ENCODE measurements around the gene P2RY14. TPM values are rescaled to one million over a fixed set of nuclear protein-coding genes. Genes with fewer than 3 reads are reported as not detected.

P2RY14 gene
- total RNA-seq, 1 donor from 2014 or later: 0.60 TPM

DNA sequence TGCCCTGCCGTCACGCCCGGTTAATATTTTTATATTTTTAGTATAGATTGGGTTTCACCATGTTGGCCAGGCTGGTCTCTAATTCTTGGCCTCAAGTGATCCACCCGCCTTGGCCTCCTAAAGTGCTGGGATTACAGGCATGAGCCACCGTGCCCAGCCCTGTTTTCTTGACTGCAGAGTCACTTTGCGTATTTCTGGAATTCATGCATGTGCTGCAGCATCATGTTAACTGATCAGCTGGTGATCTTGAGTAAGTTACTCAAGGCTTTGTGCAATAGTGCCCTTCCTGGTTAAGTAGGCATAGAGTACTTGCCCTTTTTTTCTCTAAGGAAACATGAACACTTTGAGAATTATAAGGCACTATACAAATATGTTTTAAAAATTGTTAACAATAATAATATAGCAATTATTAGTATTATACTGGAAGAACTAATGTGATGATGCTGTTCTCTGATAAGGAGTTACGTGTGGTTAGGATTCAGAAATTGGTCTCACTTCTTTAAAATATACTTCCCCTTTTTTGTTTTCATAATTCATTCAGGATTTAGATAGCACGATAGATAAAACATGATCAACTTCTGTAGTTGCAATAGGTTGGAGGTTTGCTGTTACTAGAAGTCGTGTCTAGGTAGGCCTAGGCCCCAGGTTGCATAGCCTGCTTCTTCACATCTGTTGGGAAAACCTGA, 108.9 kb downstream of the P2RY14 start:
- TF ChIP-seq, protein P1, sequence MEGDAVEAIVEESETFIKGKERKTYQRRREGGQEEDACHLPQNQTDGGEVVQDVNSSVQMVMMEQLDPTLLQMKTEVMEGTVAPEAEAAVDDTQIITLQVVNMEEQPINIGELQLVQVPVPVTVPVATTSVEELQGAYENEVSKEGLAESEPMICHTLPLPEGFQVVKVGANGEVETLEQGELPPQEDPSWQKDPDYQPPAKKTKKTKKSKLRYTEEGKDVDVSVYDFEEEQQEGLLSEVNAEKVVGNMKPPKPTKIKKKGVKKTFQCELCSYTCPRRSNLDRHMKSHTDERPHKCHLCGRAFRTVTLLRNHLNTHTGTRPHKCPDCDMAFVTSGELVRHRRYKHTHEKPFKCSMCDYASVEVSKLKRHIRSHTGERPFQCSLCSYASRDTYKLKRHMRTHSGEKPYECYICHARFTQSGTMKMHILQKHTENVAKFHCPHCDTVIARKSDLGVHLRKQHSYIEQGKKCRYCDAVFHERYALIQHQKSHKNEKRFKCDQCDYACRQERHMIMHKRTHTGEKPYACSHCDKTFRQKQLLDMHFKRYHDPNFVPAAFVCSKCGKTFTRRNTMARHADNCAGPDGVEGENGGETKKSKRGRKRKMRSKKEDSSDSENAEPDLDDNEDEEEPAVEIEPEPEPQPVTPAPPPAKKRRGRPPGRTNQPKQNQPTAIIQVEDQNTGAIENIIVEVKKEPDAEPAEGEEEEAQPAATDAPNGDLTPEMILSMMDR (conservative IDR thresholded peaks at IDR 0.05): no peak
- DNase-seq (ENCODE audit: extremely low spot score, unreplicated experiment): no peak
- no peaks in the 10 kb centered on the region for H3K9me3 Mint-ChIP-seq
- H3K4me3 Mint-ChIP-seq: no peak overlapping the region
- H3K27ac Mint-ChIP-seq: no peak overlapping the region
- no peaks in the 10 kb centered on the region for H3K4me1 Mint-ChIP-seq (ENCODE audit: unreplicated experiment)
- peaks cover 5% of the 10 kb centered on the region for H3K36me3 Mint-ChIP-seq
- H3K27me3 Mint-ChIP-seq: no peaks in the 10 kb centered on the region

DNA sequence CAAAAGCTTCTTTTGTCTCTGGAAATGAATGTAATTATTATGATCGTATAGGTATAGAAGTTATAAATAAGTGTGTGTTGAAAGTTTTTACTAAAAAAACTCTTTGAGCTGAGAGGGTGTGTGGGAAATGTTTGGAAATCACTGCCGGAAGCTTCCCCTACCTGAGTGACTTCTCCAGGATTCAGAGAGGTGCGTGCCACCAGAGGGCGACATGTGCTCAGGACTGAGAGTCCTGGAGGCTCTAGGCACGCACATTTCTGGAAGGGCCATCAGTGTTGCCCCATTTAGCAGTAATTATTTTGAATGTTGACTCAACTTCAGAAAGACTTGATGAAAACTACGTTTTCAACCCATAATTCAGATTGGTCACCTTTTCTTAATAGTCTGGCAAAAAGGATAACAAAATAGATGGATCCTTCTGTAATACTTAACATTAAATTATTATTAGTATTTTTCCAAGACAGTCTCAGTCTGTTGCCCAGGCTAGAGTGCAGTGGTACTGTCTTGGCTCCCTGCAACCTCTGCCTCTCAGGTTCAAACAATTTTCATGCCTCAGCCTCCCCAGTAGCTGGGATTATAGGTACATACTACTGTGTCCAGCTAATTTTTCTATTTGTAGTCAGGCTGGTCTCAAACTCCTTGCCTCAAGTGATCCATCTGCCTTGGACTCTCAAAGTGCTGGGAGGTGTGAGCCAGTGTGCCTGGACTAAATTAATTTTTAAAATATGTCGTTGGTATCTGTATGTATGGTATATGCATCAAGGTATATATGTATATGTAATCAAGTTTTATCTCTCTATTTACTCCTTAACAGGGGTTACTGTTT, 109.9 kb downstream of the P2RY14 start:
- H3K27me3 Mint-ChIP-seq: no peaks in the 10 kb centered on the region
- DNase-seq (ENCODE audit: extremely low spot score, unreplicated experiment): no peak
- no peaks in the 10 kb centered on the region for H3K9me3 Mint-ChIP-seq
- H3K27ac Mint-ChIP-seq: no peak overlapping the region
- H3K4me1 Mint-ChIP-seq (ENCODE audit: unreplicated experiment): no peaks in the 10 kb centered on the region
- H3K36me3 Mint-ChIP-seq: peaks cover 5% of the 10 kb centered on the region
- TF ChIP-seq, protein P1 (conservative IDR thresholded peaks at IDR 0.05): peak; percentile 83
- no peak overlapping the region for H3K4me3 Mint-ChIP-seq

DNA sequence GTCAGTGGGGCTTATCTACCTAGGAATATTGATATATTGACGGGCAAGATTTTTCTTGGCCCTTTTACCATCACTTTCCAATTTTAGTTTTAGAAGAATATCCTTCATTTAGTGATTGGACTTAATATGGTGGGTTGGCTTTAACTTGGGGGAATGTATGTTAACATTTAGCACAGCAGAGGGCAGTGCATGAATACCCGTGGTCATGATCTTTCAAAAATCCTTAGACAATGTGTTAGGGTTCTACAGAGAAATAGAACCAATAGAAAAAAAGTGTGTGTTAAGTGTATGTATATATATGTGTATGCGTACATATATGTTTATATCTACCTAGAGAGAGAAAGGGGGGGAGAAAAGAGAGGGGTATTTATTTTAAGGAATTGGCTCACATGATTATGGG, 112.2 kb downstream of the P2RY14 start:
- Mint-ChIP-seq H3K27ac (no peak overlapping the region), H3K4me3 (no peak overlapping the region), H3K27me3 (no peaks in the 10 kb centered on the region)

DNA sequence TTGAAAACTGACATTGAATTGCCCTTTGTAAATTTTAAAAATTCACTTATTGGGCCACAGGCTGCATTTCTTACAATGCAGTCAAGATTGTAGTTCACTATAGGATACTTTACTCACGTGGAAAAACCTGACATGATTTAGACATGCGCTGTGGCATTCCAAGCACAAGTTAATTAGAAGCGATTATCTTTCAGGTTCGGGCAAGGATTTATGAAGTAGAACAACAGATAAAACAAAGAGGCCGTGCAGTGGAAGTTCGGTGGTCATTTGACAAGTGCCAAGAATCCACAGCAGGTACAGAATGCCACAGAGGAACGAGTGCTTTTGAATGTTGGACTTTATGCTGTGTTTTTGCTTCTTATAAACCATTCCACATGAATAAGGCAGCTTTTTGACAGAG, 113.1 kb downstream of the P2RY14 start:
- Mint-ChIP-seq H3K36me3 (peaks cover 8% of the 10 kb centered on the region), H3K4me1 (ENCODE audit: unreplicated experiment) (no peaks in the 10 kb centered on the region), H3K9me3 (no peaks in the 10 kb centered on the region), H3K4me3 (no peak overlapping the region), H3K27me3 (no peaks in the 10 kb centered on the region), H3K27ac (no peak overlapping the region)
- no peak for DNase-seq (ENCODE audit: extremely low spot score, unreplicated experiment)
- TF ChIP-seq, protein P1 (conservative IDR thresholded peaks at IDR 0.05): no peak

More for the DNA sequence above, 112.2 kb downstream of the P2RY14 start:
- Mint-ChIP-seq H3K9me3 (no peaks in the 10 kb centered on the region), H3K4me1 (ENCODE audit: unreplicated experiment) (no peaks in the 10 kb centered on the region), H3K36me3 (peaks cover 8% of the 10 kb centered on the region)
- TF ChIP-seq, protein P1 (conservative IDR thresholded peaks at IDR 0.05): no peak
- no peak for DNase-seq (ENCODE audit: extremely low spot score, unreplicated experiment)

Other genes with a start within 250 kb of the P2RY14 start
- 3.2 and 6.4 TPM in 2 replicates for gene MED12L, start 192.9 kb downstream of the P2RY14 start, total RNA-seq (ENCODE audit: low replicate concordance)
- gene GPR171, start 75.3 kb downstream of the P2RY14 start, total RNA-seq (ENCODE audit: low replicate concordance): not detected in 2 replicates
- gene GPR87, start 38.3 kb upstream of the P2RY14 start, total RNA-seq (ENCODE audit: low replicate concordance): 5.5 and 28.9 TPM in 2 replicates
- gene P2RY13, start 51.0 kb upstream of the P2RY14 start, total RNA-seq (ENCODE audit: low replicate concordance): not detected in 2 replicates
- not detected in 2 replicates for gene P2RY12, start 106.2 kb upstream of the P2RY14 start, total RNA-seq (ENCODE audit: low replicate concordance)
- 6.8 and 10.8 TPM in 2 replicates for gene IGSF10, start 182.5 kb upstream of the P2RY14 start, total RNA-seq (ENCODE audit: low replicate concordance)

All from type B pancreatic cell (in vitro differentiated cells).